Measurements from ENCODE around the gene CDC6.
"Not testable (repeated sequence)": the region's sequence is repeated elsewhere in the genome, so short reads cannot be mapped to it uniquely, and the experiment has no call there.

The CDC6 gene

DNA sequence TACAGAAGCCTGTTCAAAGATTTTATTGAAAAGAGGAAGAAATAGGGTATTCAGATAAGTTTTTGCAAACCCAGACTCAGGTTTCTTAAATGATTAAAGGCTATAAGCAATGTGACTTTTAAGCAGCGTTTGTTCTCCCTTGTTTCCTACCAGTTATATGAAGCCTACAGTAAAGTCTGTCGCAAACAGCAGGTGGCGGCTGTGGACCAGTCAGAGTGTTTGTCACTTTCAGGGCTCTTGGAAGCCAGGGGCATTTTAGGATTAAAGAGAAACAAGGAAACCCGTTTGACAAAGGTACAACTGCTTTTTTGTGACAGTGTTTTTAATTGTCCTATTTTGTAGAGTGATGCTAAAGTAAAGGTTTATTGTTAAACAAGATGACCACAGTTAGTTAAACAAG lies 13.6 kb downstream of the CDC6 start:
- no peaks in the 10 kb centered on the region for H3K27me3 Mint-ChIP-seq (ENCODE audit: low read depth, poor library complexity)
- no peak overlapping the region for H3K4me3 Mint-ChIP-seq
- H3K27ac Mint-ChIP-seq = no peak overlapping the region
- H3K9me3 Mint-ChIP-seq = no peaks in the 10 kb centered on the region
- H3K36me3 Mint-ChIP-seq (ENCODE audit: low read depth) = peaks cover 22% of the 10 kb centered on the region
- peaks cover 27% of the 10 kb centered on the region for H3K4me1 Mint-ChIP-seq
- TF ChIP-seq CTCF (IDR thresholded peaks at IDR 0.05) = peak; percentile 11
- DNase-seq = no peak

DNA sequence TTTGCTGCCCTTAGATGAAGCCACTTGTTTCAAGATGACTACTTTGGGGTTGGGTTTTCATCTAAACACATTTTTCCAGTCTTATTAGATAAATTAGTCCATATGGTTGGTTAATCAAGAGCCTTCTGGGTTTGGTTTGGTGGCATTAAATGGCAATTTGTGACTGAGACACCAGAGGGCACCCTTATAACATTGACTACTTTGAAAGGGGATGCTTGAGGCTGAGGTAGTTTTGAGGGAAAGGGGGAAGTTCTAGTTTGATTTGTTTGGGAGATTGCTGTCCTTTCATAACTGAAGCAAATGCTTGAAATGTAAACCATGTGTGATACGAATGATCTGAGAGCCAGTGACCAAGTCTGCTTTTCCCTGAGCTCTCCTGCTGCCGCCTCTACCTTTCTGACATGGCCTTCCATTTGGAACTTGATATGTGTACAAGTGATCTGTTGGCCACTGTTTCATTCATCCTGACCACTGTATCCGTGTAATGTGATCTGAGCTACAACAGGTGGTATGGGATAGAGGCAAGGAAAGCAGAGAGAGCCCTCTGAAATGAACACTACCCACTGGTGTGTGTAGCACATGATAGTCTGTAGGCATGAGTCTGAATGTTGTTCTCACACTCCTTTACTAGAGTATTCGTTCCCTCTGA lies 15.5 kb downstream of the CDC6 start:
- Mint-ChIP-seq H3K27me3 (ENCODE audit: low read depth, poor library complexity) (no peaks in the 10 kb centered on the region), H3K4me3 (peak overlapping the region; percentile 9), H3K27ac (peak overlapping the region; percentile 3), H3K4me1 (peaks cover 27% of the 10 kb centered on the region), H3K36me3 (ENCODE audit: low read depth) (peaks cover 14% of the 10 kb centered on the region), H3K9me3 (no peaks in the 10 kb centered on the region)
- DNase-seq = no peak
- peak; percentile 70 for TF ChIP-seq CTCF (IDR thresholded peaks at IDR 0.05)

- H3K36me3 Mint-ChIP-seq (ENCODE audit: low read depth) = peaks cover 14% of the 10 kb centered on the region
- H3K27ac Mint-ChIP-seq = peak overlapping the region; percentile 70
- no peaks in the 10 kb centered on the region for H3K9me3 Mint-ChIP-seq
- DNase-seq = no peak
- peak overlapping the region; percentile 3 for H3K4me3 Mint-ChIP-seq
- no peak for TF ChIP-seq CTCF (IDR thresholded peaks at IDR 0.05)
- H3K27me3 Mint-ChIP-seq (ENCODE audit: low read depth, poor library complexity) = no peaks in the 10 kb centered on the region
- H3K4me1 Mint-ChIP-seq = peaks cover 27% of the 10 kb centered on the region
Observed at GRCh38 chr17:40303708-40304551, 16.3 kb downstream of the CDC6 start.

DNA sequence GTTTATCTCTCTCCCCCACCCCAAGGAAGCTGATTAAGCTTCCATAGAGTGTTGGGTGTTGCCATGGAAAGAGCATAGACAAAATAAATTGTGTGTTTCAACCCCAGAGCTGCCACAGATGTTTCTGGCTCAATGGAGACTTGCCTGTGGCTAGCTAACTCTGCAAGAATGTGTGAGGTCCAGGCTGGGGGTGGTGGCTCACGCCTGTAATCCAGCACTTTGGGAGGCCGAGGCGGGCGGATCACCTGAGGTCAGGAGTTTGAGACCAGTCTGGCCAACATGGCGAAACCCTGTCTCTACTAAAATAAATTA lies 16.8 kb downstream of the CDC6 start:
- not testable (repeated sequence) for H3K27me3 Mint-ChIP-seq (ENCODE audit: low read depth, poor library complexity); DNase-seq; H3K4me3 Mint-ChIP-seq; H3K9me3 Mint-ChIP-seq
- H3K36me3 Mint-ChIP-seq (ENCODE audit: low read depth) = peaks cover 14% of the 10 kb centered on the region
- peaks cover 27% of the 10 kb centered on the region for H3K4me1 Mint-ChIP-seq
- H3K27ac Mint-ChIP-seq = peak overlapping the region; percentile 70

- H3K4me1 Mint-ChIP-seq = peaks cover 27% of the 10 kb centered on the region
- not testable (repeated sequence) for H3K27me3 Mint-ChIP-seq (ENCODE audit: low read depth, poor library complexity); H3K4me3 Mint-ChIP-seq; H3K9me3 Mint-ChIP-seq; DNase-seq
- peaks cover 14% of the 10 kb centered on the region for H3K36me3 Mint-ChIP-seq (ENCODE audit: low read depth)
- peak overlapping the region; percentile 70 for H3K27ac Mint-ChIP-seq
Observed at GRCh38 chr17:40304866-40305265, 17.2 kb downstream of the CDC6 start.

DNA sequence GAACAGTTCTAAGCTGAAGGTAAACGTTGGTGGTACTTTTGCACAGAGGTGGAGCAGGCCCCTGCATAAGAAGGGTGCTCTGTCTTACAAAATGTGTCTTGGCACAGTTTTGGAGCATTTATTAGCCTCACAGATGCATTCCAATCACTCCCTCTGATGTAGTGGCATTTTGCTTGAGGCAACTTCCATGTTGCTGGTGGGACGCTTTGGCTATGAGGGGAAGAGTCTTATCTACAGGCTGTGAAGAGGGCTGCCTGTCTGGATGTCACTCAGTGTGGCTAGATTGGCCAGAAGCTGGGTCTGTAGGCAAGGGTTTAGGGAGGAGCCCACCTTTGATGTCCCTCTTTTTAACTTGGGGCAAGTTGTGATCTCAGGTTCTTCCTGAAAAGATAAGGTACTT lies 18.7 kb downstream of the CDC6 start:
- Mint-ChIP-seq H3K27ac (peak overlapping the region; percentile 80), H3K4me3 (peak overlapping the region; percentile 35), H3K27me3 (ENCODE audit: low read depth, poor library complexity) (no peaks in the 10 kb centered on the region), H3K36me3 (ENCODE audit: low read depth) (peaks cover 12% of the 10 kb centered on the region), H3K9me3 (no peaks in the 10 kb centered on the region), H3K4me1 (peaks cover 27% of the 10 kb centered on the region)
- no peak for DNase-seq
- TF ChIP-seq CTCF (IDR thresholded peaks at IDR 0.05) = no peak
